Fibroblast of lung (primary cell): ENCODE results near the gene ENOX1. TPM values are rescaled to one million over a fixed set of nuclear protein-coding genes. Genes with fewer than 3 reads are reported as not detected.
A peak's percentile ranks its signal among the peaks of the same experiment; 100 is the strongest.

Experiments used
- DNase-seq, 2 donors: peaks; one replicate each; pipeline versions ENCODE4 v3.0.0 to v3.0.0-alpha.2; 2010; ENCODE audit warnings: low read depth in 2 of 2
- H2AFZ ChIP-seq: 2 replicates; pipeline ENCODE4 v1.5.1; 2012; ENCODE audit warnings: low read length, control low read depth, inconsistent platforms
- H3K27ac ChIP-seq: 2 replicates; pipeline ENCODE4 v1.5.1; 2011; ENCODE audit warnings: low read length, control low read depth; ENCODE audit not compliant: insufficient read depth
- H3K27me3 ChIP-seq: 2 replicates; pipeline ENCODE4 v1.5.1; 2011; ENCODE audit warnings: mild to moderate bottlenecking, low read length; ENCODE audit not compliant: control insufficient read depth, insufficient read depth
- H3K36me3 ChIP-seq: 2 replicates; pipeline ENCODE4 v1.5.1; 2011; ENCODE audit warnings: low read length; ENCODE audit not compliant: control insufficient read depth, insufficient read depth
- H3K4me1 ChIP-seq: 2 replicates; pipeline ENCODE4 v1.5.1; 2011; ENCODE audit warnings: low read length; ENCODE audit not compliant: control insufficient read depth, insufficient read depth; ENCODE audit errors: extremely low read depth
- H3K4me2 ChIP-seq: 2 replicates; pipeline ENCODE4 v1.5.1; 2011; ENCODE audit warnings: low read length, control low read depth; ENCODE audit not compliant: insufficient read depth; ENCODE audit errors: extremely low read depth
- H3K4me3 ChIP-seq, 4 experiments: fragments of 200-600 bp in 1 of 4; sonication (generic) in 1 of 4; replicated peaks in 1 of 4; 2 replicates each; pipeline ENCODE4 v1.5.1; 2011 to 2016; ENCODE audit warnings: low read length in 4 of 4, low read depth in 3 of 4, mild to moderate bottlenecking in 3 of 4, control low read depth in 2 of 4, inconsistent platforms in 1 of 4, mixed read lengths in 1 of 4; ENCODE audit not compliant: insufficient read depth in 1 of 4; ENCODE audit errors: control extremely low read depth in 1 of 4
- H3K79me2 ChIP-seq: 2 replicates; pipeline ENCODE4 v1.5.1; 2012; ENCODE audit warnings: mild to moderate bottlenecking, low read length, inconsistent platforms; ENCODE audit not compliant: control insufficient read depth, insufficient read depth
- H3K9ac ChIP-seq: 2 replicates; pipeline ENCODE4 v1.5.1; 2011; ENCODE audit warnings: mild to moderate bottlenecking, low read length, control low read depth; ENCODE audit not compliant: insufficient read depth
- H3K9me3 ChIP-seq: 2 replicates; pipeline ENCODE4 v1.5.1; 2012; ENCODE audit warnings: low read depth, low read length; ENCODE audit not compliant: control insufficient read depth, insufficient read depth
- H4K20me1 ChIP-seq: 2 replicates; pipeline ENCODE4 v1.5.1; 2011; ENCODE audit warnings: low read length; ENCODE audit not compliant: control insufficient read depth, insufficient read depth; ENCODE audit errors: extremely low read depth
- EZH2 ChIP-seq: IDR thresholded peaks from 2 replicates; pipeline ENCODE4 v1.5.1; 2012; ENCODE audit warnings: low read length, control low read depth, mild to moderate bottlenecking; ENCODE audit errors: missing control alignments
- polyA plus RNA-seq, 2 donors: library from polyadenylated mRNA; depleted of rRNA in 1 of 2; stranded (reverse) in 1 of 2; unstranded in 1 of 2; fragments of >200 nt; gene quantifications; 2 replicates each; pipeline ENCODE4 v1.2.1, GENCODE V29; 2011 to 2012; ENCODE audit warnings: missing spikeins in 1 of 2
- total RNA-seq: library from RNA; depleted of rRNA; stranded (reverse); fragments of >200 nt; gene quantifications from 2 replicates; pipeline ENCODE4 v1.2.1, GENCODE V29; 2014
- TF ChIP-seq, protein P1 (sequence below), 2 donors: IDR thresholded peaks in 1 of 2; conservative IDR thresholded peaks in 1 of 2; 1 replicate in 1 of 2; 2 replicates in 1 of 2; pipeline ENCODE4 v1.5.1; 2011 to 2012; ENCODE audit warnings: low read length in 2 of 2, control low read depth in 1 of 2, inconsistent platforms in 1 of 2, low read depth in 1 of 2, mild to moderate bottlenecking in 1 of 2

Gene ENOX1
- total and polyA plus RNA-seq, 2 donors (not counting 1 experiment from before 2014, with no cell fraction given): 3.5 to 7.6 TPM

- no peak overlapping the region for H3K4me3 ChIP-seq
- H3K9me3 ChIP-seq: no peaks in the 10 kb centered on the region
- H4K20me1 ChIP-seq: no peaks in the 10 kb centered on the region
- H2AFZ ChIP-seq: no peak overlapping the region
- H3K4me2 ChIP-seq: no peak overlapping the region
- H3K79me2 ChIP-seq: no peaks in the 10 kb centered on the region
- no peaks in the 10 kb centered on the region for H3K27me3 ChIP-seq
- TF ChIP-seq, protein P1, sequence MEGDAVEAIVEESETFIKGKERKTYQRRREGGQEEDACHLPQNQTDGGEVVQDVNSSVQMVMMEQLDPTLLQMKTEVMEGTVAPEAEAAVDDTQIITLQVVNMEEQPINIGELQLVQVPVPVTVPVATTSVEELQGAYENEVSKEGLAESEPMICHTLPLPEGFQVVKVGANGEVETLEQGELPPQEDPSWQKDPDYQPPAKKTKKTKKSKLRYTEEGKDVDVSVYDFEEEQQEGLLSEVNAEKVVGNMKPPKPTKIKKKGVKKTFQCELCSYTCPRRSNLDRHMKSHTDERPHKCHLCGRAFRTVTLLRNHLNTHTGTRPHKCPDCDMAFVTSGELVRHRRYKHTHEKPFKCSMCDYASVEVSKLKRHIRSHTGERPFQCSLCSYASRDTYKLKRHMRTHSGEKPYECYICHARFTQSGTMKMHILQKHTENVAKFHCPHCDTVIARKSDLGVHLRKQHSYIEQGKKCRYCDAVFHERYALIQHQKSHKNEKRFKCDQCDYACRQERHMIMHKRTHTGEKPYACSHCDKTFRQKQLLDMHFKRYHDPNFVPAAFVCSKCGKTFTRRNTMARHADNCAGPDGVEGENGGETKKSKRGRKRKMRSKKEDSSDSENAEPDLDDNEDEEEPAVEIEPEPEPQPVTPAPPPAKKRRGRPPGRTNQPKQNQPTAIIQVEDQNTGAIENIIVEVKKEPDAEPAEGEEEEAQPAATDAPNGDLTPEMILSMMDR (conservative IDR thresholded peaks at IDR 0.05 in 1 of 2, IDR thresholded peaks at IDR 0.05 in 1 of 2; ENCODE audit: low read depth in 1 of 2, low read length in 2 of 2): no peak
- no peak for TF ChIP-seq EZH2
- H3K36me3 ChIP-seq: no peaks in the 10 kb centered on the region
- DNase-seq: peak in 1 of 2 donors; percentile 79
- no peaks in the 10 kb centered on the region for H3K4me1 ChIP-seq
- H3K27ac ChIP-seq: no peak overlapping the region
- H3K9ac ChIP-seq: no peak overlapping the region
Measured at GRCh38 chr13:43348397-43348796, 438.4 kb downstream of the ENOX1 start.

- Histone ChIP-seq H3K9me3 (no peaks in the 10 kb centered on the region), H3K4me3 (no peak overlapping the region), H3K4me2 (no peak overlapping the region), H3K4me1 (no peaks in the 10 kb centered on the region), H3K27me3 (no peaks in the 10 kb centered on the region), H2AFZ (no peak overlapping the region), H3K79me2 (no peaks in the 10 kb centered on the region), H3K36me3 (no peaks in the 10 kb centered on the region), H3K9ac (no peak overlapping the region), H4K20me1 (no peaks in the 10 kb centered on the region), H3K27ac (no peak overlapping the region)
- no peak for DNase-seq
- TF ChIP-seq EZH2: no peak
- TF ChIP-seq, protein P1 (conservative IDR thresholded peaks at IDR 0.05 in 1 of 2, IDR thresholded peaks at IDR 0.05 in 1 of 2; ENCODE audit: low read depth in 1 of 2, low read length in 2 of 2): no peak
Measured at GRCh38 chr13:43347877-43348276, 438.9 kb downstream of the ENOX1 start.

- Histone ChIP-seq H2AFZ (no peak overlapping the region), H3K4me3 (no peak overlapping the region), H3K27me3 (no peaks in the 10 kb centered on the region), H3K4me1 (no peaks in the 10 kb centered on the region), H3K9me3 (no peaks in the 10 kb centered on the region), H3K36me3 (no peaks in the 10 kb centered on the region), H3K79me2 (no peaks in the 10 kb centered on the region), H3K4me2 (no peak overlapping the region), H3K27ac (no peak overlapping the region), H4K20me1 (no peaks in the 10 kb centered on the region), H3K9ac (no peak overlapping the region)
- peak in 1 of 2 donors; percentile 52 for DNase-seq
- TF ChIP-seq, protein P1 (conservative IDR thresholded peaks at IDR 0.05 in 1 of 2, IDR thresholded peaks at IDR 0.05 in 1 of 2; ENCODE audit: low read depth in 1 of 2, low read length in 2 of 2): no peak
- no peak for TF ChIP-seq EZH2
Measured at GRCh38 chr13:43346427-43346826, 440.3 kb downstream of the ENOX1 start.
